LNCAP (cell line): ENCODE results near the gene PTAFR.

Experiments used
- CTCF ChIP-seq: fragments of 450-650 bp; IDR thresholded peaks from 2 replicates; pipeline ENCODE4 v1.5.1; 2017; ENCODE audit warnings: mild to moderate bottlenecking

Gene PTAFR

GRCh38 chr1:28147264-28148094 is 29.0 kb downstream of the PTAFR start:
- no peak for TF ChIP-seq CTCF

GRCh38 chr1:28145728-28146127 is 30.8 kb downstream of the PTAFR start:
- TF ChIP-seq CTCF, result no peak

- no peak for TF ChIP-seq CTCF
These were observed 32.0 kb downstream of the PTAFR start for GRCh38 chr1:28144203-28145135.

GRCh38 chr1:28143496-28144202 is 32.8 kb downstream of the PTAFR start:
- no peak for TF ChIP-seq CTCF

- TF ChIP-seq CTCF, result no peak
These were observed 34.8 kb downstream of the PTAFR start for GRCh38 chr1:28141685-28142084.

GRCh38 chr1:28139025-28139712 is 37.3 kb downstream of the PTAFR start:
- TF ChIP-seq CTCF, result no peak
